Mesodermal cell (in vitro differentiated cells): ENCODE measurements around the gene HDDC2.

Experiments
- H3K27ac ChIP-seq: 2 replicates; pipeline ENCODE4 v1.7.0; 2013; ENCODE audit warnings: mild to moderate bottlenecking, low read depth, low read length, moderate library complexity; ENCODE audit not compliant: severe bottlenecking
- H3K36me3 ChIP-seq: 2 replicates; pipeline ENCODE4 v1.7.1; 2013; ENCODE audit warnings: mild to moderate bottlenecking, low read length, moderate library complexity; ENCODE audit not compliant: control insufficient read depth, insufficient read depth
- H3K4me1 ChIP-seq: one replicate; pipeline ENCODE4 v1.7.1; 2013; ENCODE audit warnings: mild to moderate bottlenecking, low read length; ENCODE audit not compliant: insufficient read depth, control insufficient read depth, poor library complexity, severe bottlenecking
- H3K4me3 ChIP-seq: 2 replicates; pipeline ENCODE4 v1.7.0; 2013; ENCODE audit warnings: low read length, control low read depth, mild to moderate bottlenecking; ENCODE audit not compliant: insufficient read depth, poor library complexity, severe bottlenecking; ENCODE audit errors: extremely low read depth
- H3K9me3 ChIP-seq: 2 replicates; pipeline ENCODE4 v1.7.1; 2013; ENCODE audit warnings: mild to moderate bottlenecking, low read length, moderate library complexity; ENCODE audit not compliant: control insufficient read depth
- WGBS, 2 experiments: methylation state at CpG; one replicate each; pipeline ENCODE4 v1.1.5; 2013; ENCODE audit warnings: missing lambda C conversion rate in 2 of 2; ENCODE audit not compliant: insufficient coverage in 2 of 2; 5-methylcytosine and 5-hydroxymethylcytosine counted together

The HDDC2 gene

GRCh38 chr6:125254321-125254720 is 47.4 kb downstream of the HDDC2 start:
- no peaks in the 10 kb centered on the region for H3K36me3 ChIP-seq
- H3K27ac ChIP-seq: no peak overlapping the region
- H3K4me3 ChIP-seq: no peak overlapping the region
- H3K9me3 ChIP-seq: no peaks in the 10 kb centered on the region
- H3K4me1 ChIP-seq: peaks cover 4% of the 10 kb centered on the region
- no CpG with 5 or more reads among the region's 3 CpGs for WGBS, 2 experiments

- Histone ChIP-seq H3K9me3 (no peaks in the 10 kb centered on the region), H3K4me1 (peaks cover 4% of the 10 kb centered on the region), H3K4me3 (no peak overlapping the region), H3K36me3 (no peaks in the 10 kb centered on the region), H3K27ac (no peak overlapping the region)
- WGBS, 2 experiments: 80 to 100% methylated on average over 1 of the region's 2 CpGs
Observed at GRCh38 chr6:125253881-125254280, 47.9 kb downstream of the HDDC2 start.

- H3K27ac ChIP-seq: no peak overlapping the region
- H3K36me3 ChIP-seq: no peaks in the 10 kb centered on the region
- 100% methylated on average over 1 of the region's 1 CpG; no CpG with 5 or more reads in 1 of the 2 experiments for WGBS, 2 experiments
Observed at GRCh38 chr6:125252891-125253290, 48.9 kb downstream of the HDDC2 start.

GRCh38 chr6:125251516-125252220 is 50.1 kb downstream of the HDDC2 start:
- H3K27ac ChIP-seq: no peak overlapping the region
- 43 to 70% methylated on average over 4 to 5 of the region's 6 CpGs for WGBS, 2 experiments
- H3K9me3 ChIP-seq: no peaks in the 10 kb centered on the region
- no peak overlapping the region for H3K4me3 ChIP-seq
- H3K36me3 ChIP-seq: no peaks in the 10 kb centered on the region
- peaks cover 4% of the 10 kb centered on the region for H3K4me1 ChIP-seq

More at GRCh38 chr6:125252891-125253290, 48.9 kb downstream of the HDDC2 start:
- peaks cover 4% of the 10 kb centered on the region for H3K4me1 ChIP-seq
- no peak overlapping the region for H3K4me3 ChIP-seq
- no peaks in the 10 kb centered on the region for H3K9me3 ChIP-seq

GRCh38 chr6:125250511-125250910 is 51.3 kb downstream of the HDDC2 start:
- WGBS, 2 experiments: no CpG with 5 or more reads among the region's 1 CpG
- H3K4me3 ChIP-seq: no peak overlapping the region
- no peaks in the 10 kb centered on the region for H3K9me3 ChIP-seq
- H3K36me3 ChIP-seq: no peaks in the 10 kb centered on the region
- H3K27ac ChIP-seq: no peak overlapping the region
- H3K4me1 ChIP-seq: peaks cover 4% of the 10 kb centered on the region

GRCh38 chr6:125248136-125248535 is 53.6 kb downstream of the HDDC2 start:
- 88 to 98% methylated on average over 4 of the region's 7 CpGs for WGBS, 2 experiments
- H3K9me3 ChIP-seq: no peaks in the 10 kb centered on the region

GRCh38 chr6:125246566-125246965 is 55.2 kb downstream of the HDDC2 start:
- Histone ChIP-seq H3K27ac (no peak overlapping the region), H3K9me3 (no peaks in the 10 kb centered on the region), H3K36me3 (no peaks in the 10 kb centered on the region), H3K4me1 (no peaks in the 10 kb centered on the region), H3K4me3 (no peak overlapping the region)

More at GRCh38 chr6:125248136-125248535, 53.6 kb downstream of the HDDC2 start:
- Histone ChIP-seq H3K36me3 (no peaks in the 10 kb centered on the region), H3K4me3 (no peak overlapping the region), H3K27ac (no peak overlapping the region), H3K4me1 (peaks cover 4% of the 10 kb centered on the region)

GRCh38 chr6:125245523-125246264 is 56.1 kb downstream of the HDDC2 start:
- H3K9me3 ChIP-seq: no peaks in the 10 kb centered on the region
- 83 to 86% methylated on average over 6 of the region's 7 CpGs for WGBS, 2 experiments
- H3K4me3 ChIP-seq: no peak overlapping the region
- H3K36me3 ChIP-seq: no peaks in the 10 kb centered on the region
- H3K4me1 ChIP-seq: no peaks in the 10 kb centered on the region
- no peak overlapping the region for H3K27ac ChIP-seq

GRCh38 chr6:125245109-125245508 is 56.7 kb downstream of the HDDC2 start:
- no peak overlapping the region for H3K27ac ChIP-seq
- WGBS, 2 experiments: 91 to 94% methylated on average over 3 to 4 of the region's 4 CpGs
- H3K4me1 ChIP-seq: no peaks in the 10 kb centered on the region
- H3K4me3 ChIP-seq: no peak overlapping the region
- no peaks in the 10 kb centered on the region for H3K9me3 ChIP-seq
- no peaks in the 10 kb centered on the region for H3K36me3 ChIP-seq

GRCh38 chr6:125237764-125238163 is 64.0 kb downstream of the HDDC2 start:
- Histone ChIP-seq H3K36me3 (no peaks in the 10 kb centered on the region), H3K4me3 (no peak overlapping the region), H3K9me3 (no peaks in the 10 kb centered on the region), H3K27ac (no peak overlapping the region), H3K4me1 (no peaks in the 10 kb centered on the region)
- WGBS, 2 experiments: 92% methylated on average over 3 of the region's 4 CpGs; no CpG with 5 or more reads in 1 of the 2 experiments
